Ectodermal cell (in vitro differentiated cells): ENCODE measurements around the gene FCHSD2.

ENCODE experiments used
- H3K27ac ChIP-seq: 2 replicates; pipeline ENCODE4 v1.7.0; 2013; ENCODE audit warnings: mild to moderate bottlenecking, low read depth, low read length; ENCODE audit not compliant: insufficient read depth, poor library complexity, severe bottlenecking
- H3K27me3 ChIP-seq: 2 replicates; pipeline ENCODE4 v1.7.0; 2013; ENCODE audit warnings: mild to moderate bottlenecking, low read length; ENCODE audit not compliant: insufficient read depth, control insufficient read depth, poor library complexity, severe bottlenecking
- H3K36me3 ChIP-seq: one replicate; pipeline ENCODE4 v1.7.0; 2013; ENCODE audit warnings: low read length; ENCODE audit not compliant: control insufficient read depth, insufficient read depth
- H3K4me1 ChIP-seq: one replicate; pipeline ENCODE4 v1.7.0; 2013; ENCODE audit warnings: low read length; ENCODE audit not compliant: control insufficient read depth, insufficient read depth
- H3K4me3 ChIP-seq: 2 replicates; pipeline ENCODE4 v1.7.0; 2013; ENCODE audit warnings: low read depth, low read length, control low read depth; ENCODE audit not compliant: insufficient read depth
- H3K9me3 ChIP-seq: 2 replicates; pipeline ENCODE4 v1.7.0; 2013; ENCODE audit warnings: mild to moderate bottlenecking, low read length, moderate library complexity; ENCODE audit not compliant: control insufficient read depth
- WGBS, 2 experiments: methylation state at CpG; one replicate each; pipeline ENCODE4 v1.1.7; 2013; ENCODE audit warnings: missing lambda C conversion rate in 2 of 2; 5-methylcytosine and 5-hydroxymethylcytosine counted together

FCHSD2 gene

DNA sequence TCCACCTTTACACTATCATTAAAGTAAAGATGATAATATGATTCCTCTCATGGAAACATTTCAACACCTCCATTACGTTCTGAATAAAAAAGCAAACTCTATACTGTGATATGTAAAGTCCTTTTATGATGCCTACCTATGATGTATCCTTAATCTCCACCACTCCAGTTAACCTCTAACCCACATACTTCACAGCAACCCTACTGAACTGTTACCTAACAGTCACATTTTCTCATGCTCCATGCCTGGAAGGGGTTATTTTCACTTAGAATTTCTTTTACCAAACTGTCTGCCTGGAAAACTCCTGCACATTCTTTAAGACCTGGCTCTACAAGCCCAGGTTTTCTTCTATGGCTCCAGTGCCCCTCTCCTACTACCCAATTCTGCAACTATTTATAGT is 129.1 kb downstream of the FCHSD2 start:
- H3K4me3 ChIP-seq: no peak overlapping the region
- H3K4me1 ChIP-seq: peaks cover 4% of the 10 kb centered on the region
- H3K9me3 ChIP-seq: no peaks in the 10 kb centered on the region
- no peaks in the 10 kb centered on the region for H3K27me3 ChIP-seq
- H3K27ac ChIP-seq: no peak overlapping the region
- no peaks in the 10 kb centered on the region for H3K36me3 ChIP-seq
- 29 to 63% methylated on average over 1 of the region's 1 CpG for WGBS, 2 experiments

DNA sequence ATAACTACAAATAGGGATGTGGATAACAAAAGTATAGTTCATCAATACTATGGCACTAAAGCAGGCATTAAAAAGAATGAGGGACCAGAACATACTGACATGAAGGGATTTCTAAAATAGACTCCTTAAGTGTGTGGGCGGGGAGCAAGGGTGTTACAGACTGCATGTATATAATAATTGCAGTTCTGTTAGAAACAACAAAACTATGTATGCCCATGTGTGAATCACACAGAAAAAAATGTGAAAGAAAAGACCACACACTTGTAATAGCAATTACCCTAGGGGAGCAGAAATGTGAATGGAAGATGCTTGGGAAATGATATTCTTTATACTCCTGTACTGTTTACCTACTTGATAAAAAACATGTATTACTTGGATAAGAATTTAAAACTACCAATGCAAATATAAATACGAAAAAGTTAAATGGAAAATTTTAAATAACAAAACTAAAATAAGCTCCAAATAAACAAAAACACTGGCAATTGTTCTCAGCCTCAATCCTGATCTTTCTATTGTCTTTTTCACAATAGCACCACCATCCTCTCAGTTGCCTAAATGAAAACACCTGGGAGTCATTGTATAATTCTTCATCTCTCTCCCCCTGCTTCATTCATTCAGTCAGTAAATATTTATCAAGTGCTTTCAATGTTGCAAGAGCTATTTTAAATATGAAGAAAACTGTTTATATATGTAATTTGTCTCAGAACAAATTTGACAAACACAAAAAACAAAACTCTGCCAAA is 129.8 kb downstream of the FCHSD2 start:
- no peaks in the 10 kb centered on the region for H3K9me3 ChIP-seq
- WGBS, 2 experiments: 100% methylated on average over 1 of the region's 2 CpGs
- H3K27ac ChIP-seq: no peak overlapping the region
- H3K27me3 ChIP-seq: no peaks in the 10 kb centered on the region
- no peak overlapping the region for H3K4me3 ChIP-seq
- H3K36me3 ChIP-seq: no peaks in the 10 kb centered on the region
- H3K4me1 ChIP-seq: peaks cover 4% of the 10 kb centered on the region

DNA sequence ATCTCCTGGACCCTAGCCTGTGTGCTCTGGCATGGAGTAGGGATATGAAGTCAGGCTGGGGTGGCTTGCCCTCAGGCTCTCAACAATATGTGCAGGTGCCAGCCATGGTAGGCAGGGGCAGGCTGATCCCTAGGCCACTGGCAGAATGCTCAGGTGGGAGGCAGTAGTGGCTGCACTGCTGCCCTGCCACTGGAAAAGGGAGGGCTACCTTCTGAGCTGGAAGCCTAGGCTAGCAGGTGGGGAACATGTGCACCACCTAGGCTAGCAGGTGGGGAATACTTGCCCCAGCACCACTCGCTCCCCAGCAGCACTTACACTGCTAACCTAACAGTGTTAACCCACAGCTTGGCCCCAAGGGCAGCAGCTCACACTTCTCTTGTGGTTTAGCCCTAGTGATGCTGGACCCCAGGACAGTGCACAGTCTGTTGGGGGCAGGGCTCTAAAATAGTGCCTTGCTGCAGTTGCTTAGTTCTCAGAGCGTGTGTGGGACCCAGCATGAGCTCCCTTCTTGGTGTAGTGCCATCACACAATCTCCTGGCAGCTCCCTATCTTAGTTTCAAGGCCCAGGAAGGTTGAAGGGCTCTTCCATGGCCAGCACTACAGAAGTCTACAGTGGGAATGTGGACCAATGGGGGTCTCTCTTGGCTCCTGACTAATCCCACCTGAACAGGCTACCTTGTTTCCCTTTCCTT is 130.8 kb downstream of the FCHSD2 start:
- H3K4me1 ChIP-seq: peaks cover 4% of the 10 kb centered on the region
- no peaks in the 10 kb centered on the region for H3K36me3 ChIP-seq
- H3K4me3 ChIP-seq: no peak overlapping the region
- no peak overlapping the region for H3K27ac ChIP-seq
- no peaks in the 10 kb centered on the region for H3K27me3 ChIP-seq
- H3K9me3 ChIP-seq: no peaks in the 10 kb centered on the region
- 75 to 83% methylated on average over 2 of the region's 2 CpGs for WGBS, 2 experiments

DNA sequence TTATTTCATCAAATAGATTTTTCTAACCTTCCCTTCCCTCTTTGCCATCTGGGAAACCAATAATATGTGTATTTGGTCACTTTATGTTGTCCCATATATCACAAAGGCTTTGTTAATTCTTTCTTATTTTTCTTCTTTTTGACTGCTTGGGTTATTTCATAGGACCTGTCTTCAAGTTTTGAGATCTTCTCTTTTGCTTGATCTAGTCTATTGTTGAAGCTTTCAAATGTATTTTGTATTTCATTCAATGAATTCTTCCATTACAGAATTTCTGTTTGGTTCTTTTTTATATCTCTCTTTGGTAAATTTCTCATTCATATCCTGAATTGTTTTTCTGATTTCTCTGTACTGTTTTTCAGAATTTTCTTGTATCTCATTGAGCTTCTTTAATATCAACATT is 132.1 kb downstream of the FCHSD2 start:
- no peaks in the 10 kb centered on the region for H3K9me3 ChIP-seq
- H3K27ac ChIP-seq: no peak overlapping the region
- peaks cover 4% of the 10 kb centered on the region for H3K4me1 ChIP-seq
- no peak overlapping the region for H3K4me3 ChIP-seq
- H3K27me3 ChIP-seq: no peaks in the 10 kb centered on the region
- no peaks in the 10 kb centered on the region for H3K36me3 ChIP-seq

DNA sequence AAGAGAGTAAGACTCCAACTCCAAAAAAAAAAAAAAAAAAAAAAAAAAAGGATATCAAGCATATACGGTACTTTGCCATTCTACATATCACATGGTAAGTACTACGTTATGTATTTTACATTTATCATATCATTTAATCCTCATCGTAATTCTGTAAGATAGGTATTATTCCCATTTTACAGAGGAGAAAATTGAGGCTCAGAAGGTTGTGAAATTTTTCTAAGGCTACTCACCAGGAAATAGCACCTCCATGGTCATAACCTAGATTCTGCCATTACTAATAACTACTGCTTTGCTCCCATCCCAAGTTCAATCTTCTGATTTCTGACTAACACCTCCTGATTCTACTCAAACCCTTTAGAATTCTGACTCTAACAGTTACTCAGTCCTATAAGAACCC is 138.0 kb downstream of the FCHSD2 start:
- Histone ChIP-seq H3K27me3 (no peaks in the 10 kb centered on the region), H3K27ac (no peak overlapping the region), H3K9me3 (no peaks in the 10 kb centered on the region), H3K4me3 (no peak overlapping the region), H3K36me3 (no peaks in the 10 kb centered on the region), H3K4me1 (no peaks in the 10 kb centered on the region)
- 95% methylated on average over 2 of the region's 3 CpGs; no CpG with 5 or more reads in 1 of the 2 experiments for WGBS, 2 experiments

DNA sequence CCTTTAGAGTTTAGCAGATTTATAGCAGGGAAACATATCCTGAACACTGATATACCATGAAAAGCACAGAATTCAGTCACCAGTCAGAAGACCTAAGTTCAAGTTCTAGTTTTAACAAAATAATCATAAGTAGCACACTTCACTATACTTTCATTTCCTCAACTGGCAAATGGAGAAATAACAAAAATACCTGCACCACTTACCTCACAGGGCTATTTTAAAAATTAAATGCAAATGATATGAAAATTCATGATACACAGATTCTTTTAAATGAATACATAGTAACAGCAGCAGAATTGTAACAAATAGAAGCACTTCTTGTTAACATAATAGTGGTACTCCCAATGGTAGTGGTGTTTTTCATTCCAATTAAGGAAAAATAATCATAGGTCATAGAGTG is 139.0 kb downstream of the FCHSD2 start:
- Histone ChIP-seq H3K27me3 (no peaks in the 10 kb centered on the region), H3K27ac (no peak overlapping the region), H3K9me3 (no peaks in the 10 kb centered on the region), H3K4me3 (no peak overlapping the region), H3K36me3 (no peaks in the 10 kb centered on the region), H3K4me1 (no peaks in the 10 kb centered on the region)

DNA sequence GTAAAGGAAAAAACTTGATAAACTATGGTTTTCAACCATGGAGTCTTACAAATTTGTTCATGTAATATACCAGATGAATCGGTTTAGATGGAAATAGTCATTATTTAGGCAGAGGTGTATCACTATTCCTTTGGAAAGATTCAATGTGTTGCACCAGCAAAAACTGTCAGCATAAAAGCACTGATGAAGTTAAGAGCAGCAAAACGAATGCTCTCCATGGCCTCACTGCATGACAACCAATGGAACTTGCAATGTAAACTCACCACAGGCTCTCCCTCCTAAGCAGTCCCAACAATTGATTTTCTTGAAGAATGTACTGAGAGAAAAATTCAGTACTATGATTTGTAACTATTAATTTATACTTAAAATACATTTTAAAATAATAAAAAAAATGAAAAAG is 139.9 kb downstream of the FCHSD2 start:
- H3K27ac ChIP-seq: no peak overlapping the region
- 57 to 61% methylated on average over 2 of the region's 2 CpGs for WGBS, 2 experiments
- no peaks in the 10 kb centered on the region for H3K27me3 ChIP-seq
- no peaks in the 10 kb centered on the region for H3K4me1 ChIP-seq
- no peaks in the 10 kb centered on the region for H3K36me3 ChIP-seq
- H3K9me3 ChIP-seq: no peaks in the 10 kb centered on the region
- H3K4me3 ChIP-seq: no peak overlapping the region

DNA sequence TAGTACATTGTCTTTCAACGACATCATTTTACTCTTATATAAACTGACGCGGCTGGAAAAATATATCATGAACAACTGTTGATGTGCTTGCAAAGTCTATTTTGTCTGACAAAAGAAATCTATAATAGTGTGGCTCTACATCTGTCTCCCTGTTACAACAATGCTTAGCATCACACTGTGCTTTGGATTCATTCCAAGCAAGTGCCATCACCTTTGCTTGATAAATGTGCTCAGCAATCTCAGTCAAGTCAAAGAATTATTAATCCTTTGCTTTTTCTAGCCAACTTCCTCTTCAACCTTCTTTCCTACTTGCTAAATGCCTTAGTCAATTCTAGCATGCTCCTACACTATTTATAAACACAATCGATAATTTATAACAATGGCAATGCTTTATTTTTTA is 140.5 kb downstream of the FCHSD2 start:
- WGBS, 2 experiments: 99 to 100% methylated on average over 1 to 4 of the region's 4 CpGs
- Histone ChIP-seq H3K27me3 (no peaks in the 10 kb centered on the region), H3K27ac (no peak overlapping the region), H3K9me3 (no peaks in the 10 kb centered on the region), H3K4me1 (no peaks in the 10 kb centered on the region), H3K4me3 (no peak overlapping the region), H3K36me3 (no peaks in the 10 kb centered on the region)

DNA sequence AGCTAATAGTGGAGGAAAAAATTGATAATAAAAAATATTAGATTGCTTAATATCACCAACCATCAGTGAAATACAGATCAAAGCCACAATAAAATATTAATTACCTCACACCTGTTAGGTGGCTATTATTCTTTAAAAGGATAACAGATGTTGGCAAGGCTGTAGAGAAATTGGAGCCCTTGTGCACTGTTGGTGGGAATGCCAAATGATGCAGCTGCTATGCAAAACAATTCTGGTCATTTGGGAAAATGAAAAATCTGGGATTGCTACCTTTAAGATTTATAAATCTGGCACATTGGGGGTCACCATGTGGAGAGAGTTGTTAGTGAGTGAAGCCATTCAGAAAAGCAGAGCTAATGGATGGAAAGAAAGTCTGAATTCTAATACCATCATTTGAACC is 143.4 kb downstream of the FCHSD2 start:
- Histone ChIP-seq H3K4me1 (no peaks in the 10 kb centered on the region), H3K27ac (no peak overlapping the region), H3K4me3 (no peak overlapping the region), H3K9me3 (no peaks in the 10 kb centered on the region), H3K27me3 (no peaks in the 10 kb centered on the region), H3K36me3 (no peaks in the 10 kb centered on the region)

DNA sequence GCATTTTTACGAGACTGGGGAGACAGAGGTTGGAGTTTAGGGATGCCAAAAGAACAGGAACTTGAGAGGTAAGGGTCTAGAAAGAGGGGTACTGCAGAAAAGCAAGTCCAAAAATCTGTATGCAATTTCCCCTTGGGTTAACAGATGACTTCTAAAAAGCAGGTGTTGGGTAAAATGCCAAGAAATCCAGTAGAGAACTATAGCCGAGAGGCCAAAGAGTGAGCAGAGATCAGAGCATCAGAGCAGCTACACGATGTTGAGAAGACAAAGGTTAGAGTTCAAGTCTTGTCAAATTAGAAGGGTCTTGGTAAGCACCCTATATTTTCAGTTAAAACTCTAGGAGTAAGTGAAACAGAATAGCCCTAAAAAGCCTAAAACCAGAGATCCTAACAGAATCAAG is 145.2 kb downstream of the FCHSD2 start:
- Histone ChIP-seq H3K27me3 (no peaks in the 10 kb centered on the region), H3K4me3 (no peak overlapping the region), H3K9me3 (no peaks in the 10 kb centered on the region), H3K4me1 (no peaks in the 10 kb centered on the region), H3K36me3 (no peaks in the 10 kb centered on the region), H3K27ac (no peak overlapping the region)
- 94 to 95% methylated on average over 3 of the region's 3 CpGs for WGBS, 2 experiments
